VCaP (cell line): ENCODE measurements around the gene RMC1.

Experiments used
- H3K27ac ChIP-seq: fragments of 450-650 bp; 2 replicates; pipeline ENCODE4 v1.5.1; 2017
- TF ChIP-seq, protein P1 (sequence below): fragments of 450-650 bp; conservative IDR thresholded peaks from 2 replicates; pipeline ENCODE4 v1.5.1; 2017; ENCODE audit warnings: mild to moderate bottlenecking, moderate library complexity

Gene RMC1

DNA sequence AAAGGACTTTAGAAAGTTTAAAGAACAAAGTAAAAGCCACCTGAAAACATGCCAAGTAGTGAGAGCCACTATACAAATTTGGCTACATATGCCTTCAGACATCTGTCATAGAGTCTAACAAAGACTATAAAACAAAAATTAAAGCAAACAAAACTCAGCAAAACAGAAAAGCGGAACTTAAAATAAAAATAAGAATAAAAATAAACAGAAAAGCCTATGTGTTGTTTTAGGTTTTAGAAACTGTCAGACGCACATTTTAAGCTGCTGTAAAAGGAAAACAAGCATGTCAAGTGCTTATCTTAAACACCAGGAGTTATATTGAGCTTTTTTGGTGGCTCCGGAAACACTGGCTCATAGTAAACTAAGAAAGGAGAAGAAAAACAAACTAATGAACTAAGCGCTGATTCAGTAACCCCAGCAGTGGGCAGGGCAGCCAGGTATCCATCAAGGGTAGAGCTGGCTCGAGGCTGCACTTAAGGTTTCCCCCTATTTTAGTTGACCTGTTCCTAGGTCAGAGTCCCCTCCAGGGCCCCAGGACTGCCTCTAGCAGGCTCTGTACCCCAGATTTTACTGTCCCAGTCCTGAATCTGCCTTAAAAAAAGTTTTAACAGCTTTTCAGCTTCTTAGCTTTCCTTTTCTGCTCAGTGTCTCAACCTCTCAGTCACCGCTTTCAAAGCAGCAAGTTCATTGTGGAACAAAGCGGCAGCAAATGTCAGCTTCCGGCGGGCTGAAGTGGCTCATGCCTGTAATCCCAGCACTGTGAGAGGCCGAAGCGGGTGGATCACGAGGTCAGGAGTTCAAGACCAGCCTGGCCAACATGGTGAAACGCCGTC, 15.4 kb upstream of the RMC1 start:
- TF ChIP-seq, protein P1, sequence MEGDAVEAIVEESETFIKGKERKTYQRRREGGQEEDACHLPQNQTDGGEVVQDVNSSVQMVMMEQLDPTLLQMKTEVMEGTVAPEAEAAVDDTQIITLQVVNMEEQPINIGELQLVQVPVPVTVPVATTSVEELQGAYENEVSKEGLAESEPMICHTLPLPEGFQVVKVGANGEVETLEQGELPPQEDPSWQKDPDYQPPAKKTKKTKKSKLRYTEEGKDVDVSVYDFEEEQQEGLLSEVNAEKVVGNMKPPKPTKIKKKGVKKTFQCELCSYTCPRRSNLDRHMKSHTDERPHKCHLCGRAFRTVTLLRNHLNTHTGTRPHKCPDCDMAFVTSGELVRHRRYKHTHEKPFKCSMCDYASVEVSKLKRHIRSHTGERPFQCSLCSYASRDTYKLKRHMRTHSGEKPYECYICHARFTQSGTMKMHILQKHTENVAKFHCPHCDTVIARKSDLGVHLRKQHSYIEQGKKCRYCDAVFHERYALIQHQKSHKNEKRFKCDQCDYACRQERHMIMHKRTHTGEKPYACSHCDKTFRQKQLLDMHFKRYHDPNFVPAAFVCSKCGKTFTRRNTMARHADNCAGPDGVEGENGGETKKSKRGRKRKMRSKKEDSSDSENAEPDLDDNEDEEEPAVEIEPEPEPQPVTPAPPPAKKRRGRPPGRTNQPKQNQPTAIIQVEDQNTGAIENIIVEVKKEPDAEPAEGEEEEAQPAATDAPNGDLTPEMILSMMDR = no peak
- H3K27ac ChIP-seq = peak overlapping the region; percentile 85

DNA sequence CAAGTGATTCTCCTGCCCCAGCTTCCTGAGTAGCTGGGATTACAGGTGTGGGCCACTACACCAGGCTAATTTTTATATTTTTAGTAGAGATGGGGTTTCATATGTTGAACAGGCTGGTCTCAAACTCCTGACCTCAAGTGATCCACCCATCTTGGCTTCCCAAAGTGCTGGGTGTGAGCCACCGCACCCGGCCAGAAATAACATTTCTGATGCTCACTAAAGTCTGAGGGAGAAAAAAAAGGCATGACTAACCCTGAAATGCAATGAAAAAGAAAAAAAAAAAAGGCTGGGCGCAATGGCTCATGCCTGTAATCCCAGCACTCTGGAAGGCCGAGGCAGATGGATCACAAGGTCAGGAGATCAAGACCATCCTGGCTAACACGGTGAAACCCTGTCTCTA, 13.7 kb upstream of the RMC1 start:
- H3K27ac ChIP-seq = peak overlapping the region; percentile 85; the same call in 1 of the 2 replicates

DNA sequence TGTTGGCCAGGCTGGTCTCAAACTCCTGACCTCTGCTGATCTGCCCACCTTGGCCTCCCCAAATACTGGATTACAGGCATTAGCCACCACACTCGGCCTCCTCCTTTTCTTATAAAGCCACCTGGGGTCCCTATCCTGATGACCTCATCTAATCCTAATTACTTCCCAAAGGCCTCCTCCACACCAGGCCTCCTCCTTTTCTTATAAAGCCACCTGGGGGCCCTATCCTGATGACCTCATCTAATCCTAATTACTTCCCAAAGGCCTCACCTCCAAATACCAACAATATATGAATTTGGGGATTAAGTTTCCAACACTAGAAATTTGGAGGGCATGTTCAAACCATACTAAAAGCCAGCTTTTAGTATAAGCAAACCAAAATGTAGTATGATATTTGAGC, 9.7 kb upstream of the RMC1 start:
- peak overlapping the region; percentile 92; the same call in 1 of the 2 replicates for H3K27ac ChIP-seq
- TF ChIP-seq, protein P1 = no peak

DNA sequence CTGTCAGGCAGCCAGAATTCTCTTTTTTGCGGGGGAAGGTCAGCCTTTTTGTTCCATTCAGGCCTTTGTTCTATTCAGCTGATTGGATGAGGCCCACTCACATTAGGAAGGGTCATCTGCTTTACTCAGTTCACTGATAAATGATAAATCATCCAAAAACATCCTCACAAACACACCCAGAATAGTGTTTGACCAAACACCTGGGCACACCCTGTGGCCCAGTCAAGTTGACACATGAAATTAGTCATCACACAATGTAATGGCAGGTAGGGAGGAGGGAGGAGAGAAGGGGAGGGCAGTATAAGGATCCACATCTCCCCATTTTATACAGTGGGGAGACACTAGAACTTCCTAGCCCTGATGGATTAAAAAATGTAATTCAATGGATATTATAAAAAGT, 8.3 kb upstream of the RMC1 start:
- TF ChIP-seq, protein P1 = no peak
- H3K27ac ChIP-seq = peak overlapping the region; percentile 92

DNA sequence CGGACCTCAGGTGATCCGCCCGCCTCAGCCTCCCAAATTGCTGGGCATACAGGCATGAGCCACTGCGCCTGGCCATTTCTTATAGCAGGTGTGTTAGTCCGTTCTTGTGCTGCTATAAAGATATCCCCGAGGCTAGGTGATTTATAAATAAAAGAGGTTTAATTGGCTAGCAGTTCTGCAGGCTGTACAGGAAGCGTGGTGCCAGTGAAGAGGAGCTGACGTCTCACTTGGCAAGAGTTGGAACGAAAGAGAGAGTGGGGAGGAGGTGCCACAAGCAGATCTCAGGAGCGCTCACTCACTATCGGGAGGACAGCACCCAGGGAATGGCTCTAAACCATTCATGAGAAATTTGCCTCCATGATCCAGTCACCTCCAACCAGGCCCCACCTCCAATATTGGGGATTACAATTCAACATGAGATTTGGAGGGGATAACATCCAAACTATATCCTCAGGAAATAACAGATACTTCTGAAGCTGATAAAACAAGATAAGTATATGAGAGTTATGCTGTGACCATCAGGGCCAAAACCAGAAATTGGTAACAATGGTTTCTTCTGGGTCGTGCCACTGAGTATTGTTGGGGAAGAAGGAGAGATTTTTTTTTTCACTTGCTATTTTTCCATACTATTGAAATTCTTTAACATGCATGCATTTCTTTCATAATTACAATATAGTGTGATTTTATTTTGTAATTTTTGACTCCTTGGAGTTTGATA, 7.4 kb upstream of the RMC1 start:
- peak overlapping the region; percentile 92 for H3K27ac ChIP-seq
- TF ChIP-seq, protein P1 = no peak

DNA sequence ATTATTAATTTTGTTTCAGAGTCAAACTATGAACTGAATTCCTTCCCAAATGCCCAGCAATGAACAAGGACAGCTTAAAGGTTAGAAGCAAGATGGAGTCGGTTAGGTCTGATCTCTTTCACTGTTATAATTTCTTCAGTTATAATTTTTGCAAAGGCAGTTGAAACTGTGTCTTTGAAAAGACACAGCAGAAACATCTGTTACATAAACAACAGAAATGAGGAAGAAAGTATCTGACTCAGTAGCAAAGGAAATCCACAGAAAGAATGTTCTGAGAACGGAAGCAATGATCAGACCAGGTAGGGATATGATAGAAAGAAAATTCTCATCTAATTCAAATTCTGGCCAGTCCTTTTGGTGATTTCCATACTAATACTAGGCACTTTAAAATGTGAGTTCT, 5.2 kb upstream of the RMC1 start:
- TF ChIP-seq, protein P1 = no peak
- H3K27ac ChIP-seq = no peak overlapping the region

DNA sequence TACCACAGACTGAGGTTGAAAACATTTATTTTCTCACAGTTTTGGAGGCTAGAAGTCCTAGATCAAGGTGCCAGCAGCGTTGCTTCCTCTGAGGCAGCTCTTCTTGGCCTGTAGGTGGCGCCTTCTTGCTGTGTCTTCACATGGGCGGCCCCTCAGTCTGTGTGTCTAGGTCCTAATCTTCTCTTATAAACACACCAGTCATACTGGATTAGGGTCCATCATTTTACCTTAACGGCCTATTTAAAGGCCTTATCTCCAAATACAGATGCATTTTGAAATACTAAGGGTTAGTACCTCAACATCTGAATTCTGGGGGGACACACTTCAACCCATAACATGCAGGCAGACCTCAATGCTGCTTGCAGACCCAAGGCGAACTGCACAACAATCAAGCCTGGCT, 4.4 kb upstream of the RMC1 start:
- TF ChIP-seq, protein P1 = peak; percentile 67
- no peak overlapping the region for H3K27ac ChIP-seq
